Lung (tissue), 12 donors: ENCODE data around the gene PSMC5. TPM values are rescaled to one million over a fixed set of nuclear protein-coding genes. Genes with fewer than 3 reads are reported as not detected.

Experiments
- ATAC-seq: fragments of 200-7000 bp; cut with Tn5 transposase; one replicate; pipeline ENCODE4 v1.9.1; 2020; ENCODE audit warnings: moderate number of reproducible peaks; ENCODE audit not compliant: insufficient read depth, low FRiP score
- DNase-seq, 3 donors: peaks; one replicate each; pipeline ENCODE4 v3.0.0-alpha.2; 2013 to 2017
- H3K27ac ChIP-seq, 2 donors: one replicate each; pipeline ENCODE4 v1.5.1; 2013; ENCODE audit warnings: mild to moderate bottlenecking in 2 of 2, moderate library complexity in 2 of 2, control low read depth in 1 of 2, inconsistent platforms in 1 of 2, low read depth in 1 of 2, low read length in 1 of 2
- H3K27me3 ChIP-seq, 3 donors: one replicate each; pipeline ENCODE4 v1.5.1; 2013; ENCODE audit warnings: low read length in 2 of 3; ENCODE audit not compliant: control insufficient read depth in 3 of 3, insufficient read depth in 3 of 3
- H3K36me3 ChIP-seq, 4 donors: one replicate each; pipeline ENCODE4 v1.5.1; 2013; ENCODE audit warnings: low read length in 4 of 4, mild to moderate bottlenecking in 1 of 4, moderate library complexity in 1 of 4; ENCODE audit not compliant: control insufficient read depth in 4 of 4, insufficient read depth in 4 of 4
- H3K4me1 ChIP-seq, 5 donors: one replicate each; pipeline ENCODE4 v1.5.1; 2013; ENCODE audit warnings: low read length in 5 of 5, mild to moderate bottlenecking in 2 of 5, moderate library complexity in 1 of 5; ENCODE audit not compliant: control insufficient read depth in 5 of 5, insufficient read depth in 5 of 5
- H3K4me3 ChIP-seq: one replicate; pipeline ENCODE4 v1.5.1; 2013; ENCODE audit warnings: mild to moderate bottlenecking, control low read depth, moderate library complexity
- H3K9ac ChIP-seq, 2 donors: one replicate each; pipeline ENCODE4 v1.5.1; 2013; ENCODE audit warnings: low read length in 2 of 2, control low read depth in 1 of 2; ENCODE audit not compliant: insufficient read depth in 1 of 2
- H3K9me3 ChIP-seq, 4 donors: one replicate each; pipeline ENCODE4 v1.5.1; 2013; ENCODE audit warnings: low read length in 3 of 4, mild to moderate bottlenecking in 1 of 4, moderate library complexity in 1 of 4; ENCODE audit not compliant: control insufficient read depth in 4 of 4, insufficient read depth in 3 of 4
- whole genome bisulfite sequencing, 2 donors: extraction: QIAGEN DNeasy Blood & Tissue Kit; methylation state at CpG; one replicate each; pipeline ENCODE4 v1.1.7; 2013; 5-methylcytosine and 5-hydroxymethylcytosine counted together
- polyA plus RNA-seq, 2 donors: library from polyadenylated mRNA; stranded (reverse); fragments of 200-250 nt; gene quantifications; one replicate each; pipeline ENCODE4 v1.2.1, GENCODE V29; 2013
- total RNA-seq, 2 donors: library from RNA; depleted of rRNA in 1 of 2; stranded (reverse); fragments of >200 nt in 1 of 2; gene quantifications; one replicate each; pipeline ENCODE4 v1.2.1, GENCODE V29; 2014 to 2021
- TF ChIP-seq, protein P1 (sequence below): IDR thresholded peaks from 2 replicates; pipeline ENCODE4 v1.5.1; 2012; ENCODE audit warnings: mild to moderate bottlenecking; ENCODE audit errors: control extremely low read depth, extremely low read depth
- donor health status: control.
- donor health status: control.
- donor health status: Bipolar disorder and iron deficiency.
- donor health status: healthy.
- donor health status: DM: yes; HTN: yes; CAD: no.

The PSMC5 gene
- total and polyA plus RNA-seq, 4 donors = 46.1 to 177 (median 139) TPM

DNA sequence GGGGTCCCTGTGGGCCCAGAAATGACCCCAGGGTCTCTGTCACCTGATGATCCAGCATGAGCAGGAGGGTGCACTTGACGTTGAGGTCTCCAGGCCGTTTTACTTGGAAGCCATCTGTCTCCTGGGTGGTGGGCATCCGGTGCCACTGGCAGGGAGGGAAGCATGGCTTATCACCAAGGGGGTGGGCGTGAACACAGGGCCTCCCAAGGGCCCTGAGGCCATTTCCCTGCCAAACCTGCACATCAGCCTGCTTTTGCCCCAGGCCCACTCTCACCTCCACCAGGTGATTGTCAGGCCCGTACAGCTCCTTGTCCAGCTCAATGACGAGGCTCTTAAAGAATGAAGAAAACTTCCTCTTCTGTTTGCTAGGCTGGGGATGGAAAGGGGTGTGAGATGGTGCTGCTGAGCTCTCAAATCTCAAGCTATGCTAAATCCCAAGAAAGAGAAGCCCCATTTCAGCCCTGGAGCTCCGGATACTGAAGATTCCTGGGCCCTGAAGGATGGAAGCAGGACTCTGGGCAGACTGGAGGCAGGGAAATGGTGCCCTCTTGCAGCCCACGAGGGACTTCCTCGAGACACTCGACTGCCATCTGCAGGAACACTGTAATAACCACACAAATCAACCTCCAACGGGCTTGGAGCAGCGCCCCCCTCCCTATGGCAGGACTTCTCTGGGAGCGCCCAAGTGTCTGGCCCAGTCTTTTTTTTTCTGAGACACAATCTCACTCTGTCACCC lies 7.4 kb downstream of the PSMC5 start:
- peak; percentile 50 for ATAC-seq
- Histone ChIP-seq H3K4me3 (no peak overlapping the region), H3K27ac (no peak overlapping the region)

DNA sequence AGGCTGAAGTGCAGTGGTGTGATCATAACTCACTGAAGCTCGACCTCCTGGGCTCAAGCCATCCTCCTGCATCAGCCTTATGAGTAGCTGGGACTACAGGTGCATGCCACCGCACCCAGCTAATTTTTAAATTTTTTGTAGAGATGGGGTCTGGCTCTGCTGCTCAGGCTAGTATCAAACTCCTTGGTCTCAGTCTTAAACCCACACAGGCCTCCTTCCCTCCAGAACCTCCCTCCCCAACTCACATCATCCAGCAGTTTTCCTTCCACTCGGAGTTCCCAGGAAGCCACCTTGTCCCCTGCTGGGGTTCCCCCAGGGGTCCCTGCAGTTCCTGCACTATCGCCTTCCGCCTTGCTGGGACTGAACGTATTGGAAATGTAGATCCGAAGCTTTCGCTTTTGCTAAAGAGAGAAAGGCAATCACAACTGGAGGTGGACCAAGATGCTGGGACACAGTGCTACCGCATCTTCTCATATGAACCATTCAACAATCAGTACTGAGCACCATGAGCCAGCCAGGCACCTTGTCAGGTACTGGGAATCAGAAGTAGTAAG lies 8.0 kb downstream of the PSMC5 start:
- Histone ChIP-seq H3K4me1 (peaks cover 6 to 33% (median 19%) of the 10 kb centered on the region in 5 donors), H3K9ac (no peak overlapping the region), H3K27me3 (no peaks in the 10 kb centered on the region), H3K9me3 (no peaks in the 10 kb centered on the region), H3K4me3 (no peak overlapping the region), H3K27ac (no peak overlapping the region), H3K36me3 (peaks cover 21 to 64% (median 40%) of the 10 kb centered on the region in 4 donors)
- DNase-seq = no peak
- no peak for ATAC-seq
- TF ChIP-seq, protein P1, sequence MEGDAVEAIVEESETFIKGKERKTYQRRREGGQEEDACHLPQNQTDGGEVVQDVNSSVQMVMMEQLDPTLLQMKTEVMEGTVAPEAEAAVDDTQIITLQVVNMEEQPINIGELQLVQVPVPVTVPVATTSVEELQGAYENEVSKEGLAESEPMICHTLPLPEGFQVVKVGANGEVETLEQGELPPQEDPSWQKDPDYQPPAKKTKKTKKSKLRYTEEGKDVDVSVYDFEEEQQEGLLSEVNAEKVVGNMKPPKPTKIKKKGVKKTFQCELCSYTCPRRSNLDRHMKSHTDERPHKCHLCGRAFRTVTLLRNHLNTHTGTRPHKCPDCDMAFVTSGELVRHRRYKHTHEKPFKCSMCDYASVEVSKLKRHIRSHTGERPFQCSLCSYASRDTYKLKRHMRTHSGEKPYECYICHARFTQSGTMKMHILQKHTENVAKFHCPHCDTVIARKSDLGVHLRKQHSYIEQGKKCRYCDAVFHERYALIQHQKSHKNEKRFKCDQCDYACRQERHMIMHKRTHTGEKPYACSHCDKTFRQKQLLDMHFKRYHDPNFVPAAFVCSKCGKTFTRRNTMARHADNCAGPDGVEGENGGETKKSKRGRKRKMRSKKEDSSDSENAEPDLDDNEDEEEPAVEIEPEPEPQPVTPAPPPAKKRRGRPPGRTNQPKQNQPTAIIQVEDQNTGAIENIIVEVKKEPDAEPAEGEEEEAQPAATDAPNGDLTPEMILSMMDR = no peak
- WGBS, 2 donors = 85 to 87% methylated on average over 9 of the region's 9 CpGs

More for the DNA sequence above, 7.4 kb downstream of the PSMC5 start:
- Histone ChIP-seq H3K9ac (no peak overlapping the region), H3K36me3 (peaks cover 26 to 69% (median 46%) of the 10 kb centered on the region in 4 donors), H3K9me3 (no peaks in the 10 kb centered on the region), H3K27me3 (no peaks in the 10 kb centered on the region), H3K4me1 (peaks cover 6 to 26% (median 16%) of the 10 kb centered on the region in 5 donors)
- peak in 2 of 3 donors; percentile 50 to 54 for DNase-seq
- 30 to 40% methylated on average over 13 of the region's 13 CpGs for WGBS, 2 donors
- TF ChIP-seq, protein P1 = peak; percentile 38

DNA sequence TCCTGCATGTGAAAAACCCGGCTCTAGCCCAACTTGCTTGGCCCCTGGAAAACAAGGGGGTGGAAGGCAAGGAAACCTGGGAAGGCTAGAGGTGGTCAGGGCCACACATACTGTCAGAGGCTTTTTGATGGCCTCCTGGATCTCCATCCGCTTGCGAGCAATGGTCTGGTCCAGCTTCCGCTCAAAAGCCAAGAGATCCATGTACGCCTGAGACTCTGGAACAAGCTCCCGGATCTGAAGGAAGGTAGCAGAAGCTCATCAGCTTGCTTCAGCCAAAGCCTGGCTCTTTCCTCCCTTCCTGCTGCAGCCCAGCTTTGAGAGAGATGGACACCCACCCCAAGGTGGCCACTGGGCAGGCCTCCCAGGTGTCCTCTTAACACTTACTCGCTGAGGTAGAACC lies 9.6 kb downstream of the PSMC5 start:
- Histone ChIP-seq H3K9ac (no peak overlapping the region), H3K27ac (no peak overlapping the region), H3K9me3 (no peaks in the 10 kb centered on the region), H3K4me1 (peaks cover 17 to 44% (median 31%) of the 10 kb centered on the region in 5 donors), H3K27me3 (no peaks in the 10 kb centered on the region), H3K36me3 (peaks cover 16 to 49% (median 32%) of the 10 kb centered on the region in 4 donors), H3K4me3 (no peak overlapping the region)
- TF ChIP-seq, protein P1 = no peak
- 93 to 95% methylated on average over 7 of the region's 7 CpGs for WGBS, 2 donors
- ATAC-seq (no peak), DNase-seq (no peak)
